IPS DF 19.7 (cell line): Measurements from ENCODE around the gene IL17RC.
"Not testable (repeated sequence)": the region's sequence is repeated elsewhere in the genome, so short reads cannot be mapped to it uniquely, and the experiment has no call there.

Experiments used
- DNase-seq: peaks from one replicate; pipeline ENCODE4 v3.0.0-alpha.2; 2013; ENCODE audit warnings: low read depth, low spot score

Gene IL17RC

DNA sequence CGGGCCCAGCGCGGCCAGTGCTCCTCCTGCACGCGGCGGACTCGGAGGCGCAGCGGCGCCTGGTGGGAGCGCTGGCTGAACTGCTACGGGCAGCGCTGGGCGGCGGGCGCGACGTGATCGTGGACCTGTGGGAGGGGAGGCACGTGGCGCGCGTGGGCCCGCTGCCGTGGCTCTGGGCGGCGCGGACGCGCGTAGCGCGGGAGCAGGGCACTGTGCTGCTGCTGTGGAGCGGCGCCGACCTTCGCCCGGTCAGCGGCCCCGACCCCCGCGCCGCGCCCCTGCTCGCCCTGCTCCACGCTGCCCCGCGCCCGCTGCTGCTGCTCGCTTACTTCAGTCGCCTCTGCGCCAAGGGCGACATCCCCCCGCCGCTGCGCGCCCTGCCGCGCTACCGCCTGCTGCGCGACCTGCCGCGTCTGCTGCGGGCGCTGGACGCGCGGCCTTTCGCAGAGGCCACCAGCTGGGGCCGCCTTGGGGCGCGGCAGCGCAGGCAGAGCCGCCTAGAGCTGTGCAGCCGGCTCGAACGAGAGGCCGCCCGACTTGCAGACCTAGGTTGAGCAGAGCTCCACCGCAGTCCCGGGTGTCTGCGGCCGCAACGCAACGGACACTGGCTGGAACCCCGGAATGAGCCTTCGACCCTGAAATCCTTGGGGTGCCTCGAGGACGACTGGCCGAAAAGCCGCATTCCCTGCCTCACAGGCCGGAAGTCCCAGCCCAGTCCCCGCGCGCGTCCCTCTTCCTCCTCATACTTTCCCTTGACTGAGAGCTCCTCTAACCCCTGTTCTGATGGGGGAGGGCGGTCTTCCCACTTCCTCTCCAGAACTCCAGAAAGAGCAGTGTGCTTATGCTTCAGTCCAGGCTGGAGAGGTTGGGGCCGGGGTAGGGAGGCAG, 1.4 kb upstream of the IL17RC start:
- no peak for DNase-seq

DNA sequence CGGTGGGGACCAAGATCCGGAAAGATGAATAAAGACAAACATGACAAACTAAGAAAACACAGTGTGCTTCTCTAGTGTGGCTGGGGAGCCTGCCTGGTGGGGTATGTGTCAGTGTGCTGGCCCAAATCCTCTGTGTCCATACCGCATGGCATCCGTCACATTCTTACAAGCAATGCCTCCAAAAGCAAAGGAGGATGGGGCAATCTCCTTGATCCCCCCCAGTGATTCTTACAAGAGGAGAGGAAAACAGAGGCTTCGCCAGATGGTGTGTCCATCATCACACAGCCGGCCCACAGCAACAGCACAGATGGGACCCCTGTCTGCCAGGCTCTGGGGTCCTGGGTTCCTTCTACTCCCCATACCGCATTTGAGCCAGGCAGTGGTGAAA, 558 bp upstream of the IL17RC start:
- DNase-seq: no peak

DNA sequence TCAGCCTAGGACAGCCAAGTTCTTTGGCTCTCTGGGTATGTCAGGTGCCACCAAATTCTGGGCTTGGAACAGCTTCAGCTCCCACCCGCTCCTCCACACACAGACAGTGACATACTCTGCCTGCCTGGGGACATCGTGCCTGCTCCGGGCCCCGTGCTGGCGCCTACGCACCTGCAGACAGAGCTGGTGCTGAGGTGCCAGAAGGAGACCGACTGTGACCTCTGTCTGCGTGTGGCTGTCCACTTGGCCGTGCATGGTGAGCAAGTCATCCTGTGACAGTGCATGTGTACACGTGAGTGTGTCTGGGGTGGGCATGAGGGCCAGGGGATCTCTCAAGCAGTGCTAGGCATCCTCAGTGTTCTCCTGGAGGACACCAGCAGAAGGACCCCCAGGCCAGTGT, 922 bp downstream of the IL17RC start:
- no peak for DNase-seq

DNA sequence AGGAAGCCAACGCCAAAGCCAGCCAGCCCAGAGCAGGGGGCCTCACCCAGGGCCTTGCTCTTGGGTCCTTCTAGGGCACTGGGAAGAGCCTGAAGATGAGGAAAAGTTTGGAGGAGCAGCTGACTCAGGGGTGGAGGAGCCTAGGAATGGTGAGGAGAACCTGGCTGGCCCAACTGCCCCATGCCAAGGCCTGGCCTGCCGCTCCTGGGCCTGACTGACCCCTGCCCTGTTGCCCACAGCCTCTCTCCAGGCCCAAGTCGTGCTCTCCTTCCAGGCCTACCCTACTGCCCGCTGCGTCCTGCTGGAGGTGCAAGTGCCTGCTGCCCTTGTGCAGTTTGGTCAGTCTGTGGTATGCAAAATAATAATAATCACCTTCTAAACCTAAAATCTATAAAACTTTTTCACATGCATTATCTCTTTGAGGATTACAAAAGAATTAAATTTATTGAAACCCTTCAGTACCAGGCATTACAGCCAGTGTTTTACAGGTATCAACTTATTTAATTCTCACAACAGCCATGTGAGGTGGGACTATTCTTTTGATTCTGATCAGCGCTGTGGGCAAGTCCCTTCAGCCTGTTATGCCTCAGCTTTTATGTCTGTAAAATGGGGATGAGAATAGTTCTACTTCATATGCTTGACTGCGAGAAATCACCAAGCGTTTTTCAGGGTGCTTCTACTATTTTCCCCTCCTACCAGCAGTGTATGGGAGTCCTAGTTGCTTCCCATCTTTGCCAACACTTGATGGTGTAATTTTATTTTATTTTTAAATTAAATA, 1.6 kb downstream of the IL17RC start:
- DNase-seq: no peak

DNA sequence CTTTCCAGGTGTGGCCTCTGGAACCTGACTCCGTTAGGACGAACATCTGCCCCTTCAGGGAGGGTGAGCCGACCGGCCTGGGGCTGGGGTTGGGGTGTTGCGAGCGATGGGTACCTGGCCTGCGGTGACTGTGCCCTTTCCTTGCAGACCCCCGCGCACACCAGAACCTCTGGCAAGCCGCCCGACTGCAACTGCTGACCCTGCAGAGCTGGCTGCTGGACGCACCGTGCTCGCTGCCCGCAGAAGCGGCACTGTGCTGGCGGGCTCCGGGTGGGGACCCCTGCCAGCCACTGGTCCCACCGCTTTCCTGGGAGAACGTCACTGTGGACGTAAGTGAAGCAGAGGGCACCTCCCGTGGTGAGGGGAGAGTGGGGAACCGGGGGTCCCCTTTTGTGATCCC, 11.3 kb downstream of the IL17RC start:
- no peak for DNase-seq

DNA sequence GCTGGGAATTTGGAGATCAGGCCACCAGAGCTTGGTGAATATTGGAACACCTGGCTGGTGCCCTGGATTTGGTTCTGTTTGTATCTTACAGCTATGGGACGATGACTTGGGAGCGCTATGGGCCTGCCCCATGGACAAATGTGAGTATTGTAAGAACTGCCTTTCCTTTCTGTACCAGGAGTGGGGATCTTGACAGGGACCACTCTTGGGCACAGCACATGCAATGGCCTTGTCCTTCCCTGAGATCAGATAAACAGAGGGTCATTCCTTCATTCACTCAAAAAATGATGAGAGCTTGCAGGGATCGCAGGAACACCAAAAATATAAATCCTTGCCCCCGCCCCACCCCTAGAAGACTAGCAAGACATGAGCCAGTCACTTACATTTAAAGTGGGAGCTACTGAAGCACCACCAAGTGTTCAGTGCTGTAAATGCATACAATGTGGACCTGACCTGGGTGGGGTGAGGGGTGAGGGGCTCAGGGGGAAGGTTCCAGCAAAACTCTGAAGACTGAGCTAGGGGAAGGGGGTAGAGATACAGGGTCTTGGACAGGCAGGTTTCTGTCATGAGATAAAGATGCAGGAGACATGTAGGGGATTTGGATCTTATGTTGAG, 14.0 kb downstream of the IL17RC start:
- no peak for DNase-seq

DNA sequence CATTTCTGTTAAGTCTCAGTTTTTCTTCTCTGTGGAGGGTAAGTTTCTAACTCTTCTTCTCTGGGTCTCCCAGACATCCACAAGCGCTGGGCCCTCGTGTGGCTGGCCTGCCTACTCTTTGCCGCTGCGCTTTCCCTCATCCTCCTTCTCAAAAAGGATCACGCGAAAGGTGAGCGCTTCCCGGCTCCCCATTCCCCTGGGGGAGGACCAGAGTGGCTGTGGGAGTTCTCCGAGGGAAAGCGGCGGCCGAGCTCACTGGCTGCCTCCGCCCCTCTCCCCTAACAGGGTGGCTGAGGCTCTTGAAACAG, 15.6 kb downstream of the IL17RC start:
- DNase-seq: no peak

DNA sequence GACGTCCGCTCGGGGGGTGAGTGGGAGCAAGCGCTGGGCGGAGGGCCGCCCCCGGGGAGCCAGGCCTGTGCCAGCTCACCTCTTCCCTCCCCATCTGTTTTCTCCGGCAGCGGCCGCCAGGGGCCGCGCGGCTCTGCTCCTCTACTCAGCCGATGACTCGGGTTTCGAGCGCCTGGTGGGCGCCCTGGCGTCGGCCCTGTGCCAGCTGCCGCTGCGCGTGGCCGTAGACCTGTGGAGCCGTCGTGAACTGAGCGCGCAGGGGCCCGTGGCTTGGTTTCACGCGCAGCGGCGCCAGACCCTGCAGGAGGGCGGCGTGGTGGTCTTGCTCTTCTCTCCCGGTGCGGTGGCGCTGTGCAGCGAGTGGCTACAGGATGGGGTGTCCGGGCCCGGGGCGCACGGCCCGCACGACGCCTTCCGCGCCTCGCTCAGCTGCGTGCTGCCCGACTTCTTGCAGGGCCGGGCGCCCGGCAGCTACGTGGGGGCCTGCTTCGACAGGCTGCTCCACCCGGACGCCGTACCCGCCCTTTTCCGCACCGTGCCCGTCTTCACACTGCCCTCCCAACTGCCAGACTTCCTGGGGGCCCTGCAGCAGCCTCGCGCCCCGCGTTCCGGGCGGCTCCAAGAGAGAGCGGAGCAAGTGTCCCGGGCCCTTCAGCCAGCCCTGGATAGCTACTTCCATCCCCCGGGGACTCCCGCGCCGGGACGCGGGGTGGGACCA, 16.1 kb downstream of the IL17RC start:
- DNase-seq: no peak

DNA sequence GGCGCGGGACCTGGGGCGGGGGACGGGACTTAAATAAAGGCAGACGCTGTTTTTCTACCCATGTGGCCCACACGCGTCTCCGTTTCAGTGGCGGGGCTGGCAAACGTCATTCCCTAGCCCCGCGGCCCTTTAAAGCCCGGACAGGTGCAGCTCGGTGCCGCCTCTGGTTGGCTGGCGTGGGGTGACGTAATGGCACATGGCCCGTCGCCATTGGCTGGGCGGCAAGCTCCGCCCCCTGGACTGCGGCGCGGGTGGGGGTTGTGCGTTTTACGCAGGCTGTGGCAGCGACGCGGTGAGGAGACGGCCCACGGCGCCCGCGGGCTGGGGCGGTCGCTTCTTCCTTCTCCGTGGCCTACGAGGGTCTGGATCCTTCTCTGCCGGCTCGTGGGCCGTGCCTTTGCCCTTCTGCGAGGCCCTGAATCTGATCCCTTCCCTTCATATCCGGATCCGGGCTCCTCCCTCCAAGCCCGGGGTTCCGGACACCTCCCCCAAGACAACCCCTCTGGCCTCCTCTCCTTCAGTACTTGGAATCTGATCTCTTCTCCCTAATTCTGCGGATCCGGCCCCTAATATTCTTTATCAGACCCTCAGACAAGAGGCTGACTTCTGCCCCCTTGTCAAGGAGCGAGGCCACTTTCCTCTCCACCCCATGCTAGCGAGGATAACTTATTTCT, 16.8 kb downstream of the IL17RC start, which contains the start of gene CRELD1:
Gene CRELD1 (plus strand): TSS at position 274 of the 674 bp plus-strand sequence. CDS start 605 bp downstream, outside the sequence.
- no peak for DNase-seq

DNA sequence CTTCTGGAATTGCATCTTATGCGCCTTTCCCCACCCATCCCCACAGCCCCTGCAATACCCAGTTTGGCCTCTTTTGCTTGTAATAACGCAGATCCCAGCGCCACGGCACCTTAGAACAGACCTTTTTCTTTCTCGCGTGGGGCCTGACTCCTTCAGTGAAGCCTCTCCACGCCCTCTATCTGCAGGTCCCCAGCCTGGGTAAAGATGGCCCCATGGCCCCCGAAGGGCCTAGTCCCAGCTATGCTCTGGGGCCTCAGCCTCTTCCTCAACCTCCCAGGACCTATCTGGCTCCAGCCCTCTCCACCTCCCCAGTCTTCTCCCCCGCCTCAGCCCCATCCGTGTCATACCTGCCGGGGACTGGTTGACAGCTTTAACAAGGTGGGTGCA, 17.3 kb downstream of the IL17RC start:
- no peak for DNase-seq

DNA sequence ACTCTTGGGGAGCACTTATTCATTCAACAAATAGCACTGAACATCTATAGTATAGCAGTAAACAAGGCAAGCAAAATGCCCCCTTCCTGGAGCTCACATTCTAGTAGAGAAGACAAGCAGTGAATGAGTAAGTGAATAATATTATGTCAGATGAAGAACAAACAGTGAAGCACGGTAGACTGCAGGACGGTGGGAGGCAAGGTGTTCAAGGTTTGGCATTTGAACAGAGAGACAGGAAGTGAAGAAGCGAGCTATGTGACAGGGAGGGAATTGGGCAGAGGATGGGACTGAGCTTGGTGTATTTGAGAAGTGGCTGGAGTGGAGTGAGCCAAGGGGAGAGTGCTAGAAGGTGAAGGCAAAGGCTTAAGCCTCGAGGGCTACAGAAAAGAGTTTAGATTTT, 18.1 kb downstream of the IL17RC start:
- DNase-seq: no peak

DNA sequence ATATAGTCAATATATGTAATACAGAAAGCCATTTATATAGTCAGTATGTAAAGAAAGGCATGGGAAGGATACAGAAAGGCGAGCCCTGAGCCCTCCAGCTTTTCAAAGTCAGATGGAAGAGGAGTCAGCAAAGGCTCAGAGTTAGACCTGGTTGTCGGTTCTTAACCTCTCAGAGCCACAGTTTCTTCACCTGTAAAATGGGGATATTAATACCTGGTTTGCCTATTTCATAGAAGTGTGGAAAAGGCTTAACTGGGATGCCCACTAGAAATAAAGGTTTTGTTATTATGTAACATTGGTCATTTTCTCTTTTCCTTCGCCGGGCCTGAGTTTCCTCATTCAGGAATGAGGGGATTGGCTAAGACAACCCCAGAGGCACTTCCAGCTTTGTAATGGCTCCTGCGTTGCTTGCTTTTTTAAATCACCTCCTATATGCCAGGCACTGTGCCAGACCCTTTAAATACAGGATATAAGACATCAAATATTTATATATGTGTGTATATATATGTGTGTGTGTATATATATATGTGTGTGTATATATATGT, 19.1 kb downstream of the IL17RC start:
- DNase-seq: no peak

DNA sequence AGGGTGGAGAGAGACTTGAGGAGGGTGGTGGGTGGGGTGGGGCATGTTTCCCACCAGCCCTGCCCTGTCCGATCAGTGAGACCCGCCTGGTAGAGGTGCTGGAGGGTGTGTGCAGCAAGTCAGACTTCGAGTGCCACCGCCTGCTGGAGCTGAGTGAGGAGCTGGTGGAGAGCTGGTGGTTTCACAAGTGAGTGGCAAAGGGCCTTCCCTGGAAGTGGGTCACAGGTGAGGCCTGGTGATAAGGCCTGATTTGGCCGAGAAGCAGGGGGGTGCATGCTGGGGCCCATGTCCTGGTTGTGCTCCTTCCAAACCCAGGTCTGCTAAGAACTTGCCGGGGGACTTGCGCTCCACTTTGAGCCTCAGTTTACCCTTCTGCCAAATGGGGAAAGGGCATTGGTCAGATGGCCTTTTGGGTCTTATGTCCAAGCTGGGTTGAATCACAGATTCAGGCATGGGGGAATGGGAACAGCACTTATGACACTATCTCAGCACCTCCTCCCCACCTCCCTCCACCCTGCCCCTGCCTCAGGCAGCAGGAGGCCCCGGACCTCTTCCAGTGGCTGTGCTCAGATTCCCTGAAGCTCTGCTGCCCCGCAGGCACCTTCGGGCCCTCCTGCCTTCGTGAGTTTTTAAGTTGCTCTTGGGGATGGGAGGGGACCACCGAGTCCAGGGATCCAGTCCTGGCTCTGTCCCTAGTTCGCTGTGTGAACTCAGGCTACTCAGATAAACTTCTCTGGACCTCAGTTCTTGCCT, 20.8 kb downstream of the IL17RC start:
- DNase-seq: no peak

DNA sequence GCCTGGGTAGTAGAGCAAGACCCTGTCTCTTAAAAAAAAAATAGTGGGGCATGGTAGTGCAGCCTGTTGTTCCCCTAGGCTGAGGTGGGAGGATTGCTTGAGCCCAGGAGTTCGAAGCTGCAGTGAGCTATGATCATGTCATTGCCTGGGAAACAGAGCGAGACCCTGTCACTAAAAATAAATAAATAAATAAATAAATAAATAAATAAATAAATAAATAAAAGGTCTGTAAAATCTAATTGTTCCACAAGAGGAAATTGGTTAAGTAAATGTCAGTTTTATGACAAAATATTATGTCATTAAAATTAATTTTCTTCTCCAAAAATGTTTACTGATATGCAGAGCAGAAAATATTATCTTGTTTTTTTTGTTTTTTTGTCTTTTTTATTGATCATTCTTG, 22.1 kb downstream of the IL17RC start:
- no peak for DNase-seq

DNA sequence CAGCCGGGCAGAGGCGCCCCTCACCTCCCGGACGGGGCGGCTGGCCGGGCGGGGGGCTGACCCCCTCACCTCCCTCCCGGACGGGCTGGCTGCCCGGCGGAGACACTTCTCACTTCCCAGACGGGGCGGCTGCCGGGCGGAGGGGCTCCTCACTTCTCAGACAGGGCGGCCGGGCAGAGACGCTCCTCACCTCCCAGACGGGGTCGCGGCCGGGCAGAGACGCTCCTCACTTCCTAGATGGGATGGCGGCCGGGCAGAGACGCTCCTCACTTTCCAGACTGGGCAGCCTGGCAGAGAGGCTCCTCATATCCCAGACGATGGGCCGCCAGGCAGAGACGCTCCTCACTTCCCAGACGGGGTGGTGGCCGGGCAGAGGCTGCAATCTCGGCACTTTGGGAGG, 23.0 kb downstream of the IL17RC start:
- not testable (repeated sequence) for DNase-seq

DNA sequence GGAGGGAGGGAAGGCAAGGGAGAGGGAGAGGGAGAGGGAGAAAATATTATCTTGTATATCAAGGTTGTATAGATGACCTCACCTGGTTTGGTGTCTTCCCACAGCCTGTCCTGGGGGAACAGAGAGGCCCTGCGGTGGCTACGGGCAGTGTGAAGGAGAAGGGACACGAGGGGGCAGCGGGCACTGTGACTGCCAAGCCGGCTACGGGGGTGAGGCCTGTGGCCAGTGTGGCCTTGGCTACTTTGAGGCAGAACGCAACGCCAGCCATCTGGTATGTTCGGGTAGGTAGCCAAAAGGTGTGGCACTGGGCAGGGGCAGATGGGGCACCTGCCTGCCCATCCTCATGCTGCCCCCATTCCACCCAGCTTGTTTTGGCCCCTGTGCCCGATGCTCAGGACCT, 23.8 kb downstream of the IL17RC start:
- DNase-seq: no peak

DNA sequence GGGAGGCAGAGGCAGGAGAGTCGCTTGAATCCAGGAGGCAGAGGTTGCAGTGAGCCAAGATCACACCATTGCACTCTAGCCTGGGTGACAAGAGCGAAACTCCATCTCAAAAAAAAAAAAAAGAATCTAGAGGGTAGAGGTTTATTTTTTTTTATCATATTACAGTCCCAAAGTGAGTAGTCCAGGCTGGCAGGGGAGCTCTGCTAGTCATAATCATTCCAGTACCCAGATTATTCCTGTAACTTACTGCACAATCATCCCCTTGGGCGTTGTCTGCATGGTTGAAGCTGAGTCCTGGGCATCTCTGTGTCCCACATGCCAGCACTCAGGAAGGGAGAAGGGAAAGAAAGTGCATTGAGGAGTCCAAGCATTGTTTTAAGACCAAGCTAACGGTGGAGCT, 25.3 kb downstream of the IL17RC start:
- no peak for DNase-seq

DNA sequence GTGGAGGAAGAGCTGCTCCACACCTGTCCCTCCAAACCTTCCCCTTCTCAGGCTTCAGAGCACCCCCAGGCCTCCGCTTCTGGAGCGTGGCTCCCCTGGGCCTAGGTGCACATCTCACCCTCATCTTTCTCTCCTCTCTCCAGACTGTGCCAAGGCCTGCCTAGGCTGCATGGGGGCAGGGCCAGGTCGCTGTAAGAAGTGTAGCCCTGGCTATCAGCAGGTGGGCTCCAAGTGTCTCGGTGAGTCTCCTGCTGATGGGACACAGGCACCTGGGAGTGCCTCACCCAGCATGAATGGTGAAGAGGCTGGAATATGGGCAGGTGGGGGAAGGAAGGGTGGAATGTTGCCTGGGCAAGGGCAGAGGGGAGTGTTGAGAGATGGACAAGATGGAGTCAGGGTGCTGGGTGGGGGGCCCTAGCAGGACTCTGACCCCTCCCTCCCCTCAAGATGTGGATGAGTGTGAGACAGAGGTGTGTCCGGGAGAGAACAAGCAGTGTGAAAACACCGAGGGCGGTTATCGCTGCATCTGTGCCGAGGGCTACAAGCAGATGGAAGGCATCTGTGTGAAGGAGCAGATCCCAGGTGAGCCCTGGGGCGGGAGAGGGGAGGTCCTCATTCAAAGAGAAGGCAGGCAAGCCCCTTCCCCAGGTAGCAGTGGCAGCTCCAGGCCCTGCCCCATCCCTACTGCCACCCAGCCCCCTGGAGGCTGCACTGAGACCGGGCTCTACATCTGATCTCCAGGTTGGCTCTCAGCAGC, 26.2 kb downstream of the IL17RC start:
- no peak for DNase-seq

DNA sequence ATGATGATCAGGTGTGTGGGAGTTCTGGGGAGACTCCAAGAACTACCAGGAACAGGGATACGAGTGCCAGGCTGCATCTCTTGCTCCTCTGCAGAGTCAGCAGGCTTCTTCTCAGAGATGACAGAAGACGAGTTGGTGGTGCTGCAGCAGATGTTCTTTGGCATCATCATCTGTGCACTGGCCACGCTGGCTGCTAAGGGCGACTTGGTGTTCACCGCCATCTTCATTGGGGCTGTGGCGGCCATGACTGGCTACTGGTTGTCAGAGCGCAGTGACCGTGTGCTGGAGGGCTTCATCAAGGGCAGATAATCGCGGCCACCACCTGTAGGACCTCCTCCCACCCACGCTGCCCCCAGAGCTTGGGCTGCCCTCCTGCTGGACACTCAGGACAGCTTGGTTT, 27.4 kb downstream of the IL17RC start:
- no peak for DNase-seq

DNA sequence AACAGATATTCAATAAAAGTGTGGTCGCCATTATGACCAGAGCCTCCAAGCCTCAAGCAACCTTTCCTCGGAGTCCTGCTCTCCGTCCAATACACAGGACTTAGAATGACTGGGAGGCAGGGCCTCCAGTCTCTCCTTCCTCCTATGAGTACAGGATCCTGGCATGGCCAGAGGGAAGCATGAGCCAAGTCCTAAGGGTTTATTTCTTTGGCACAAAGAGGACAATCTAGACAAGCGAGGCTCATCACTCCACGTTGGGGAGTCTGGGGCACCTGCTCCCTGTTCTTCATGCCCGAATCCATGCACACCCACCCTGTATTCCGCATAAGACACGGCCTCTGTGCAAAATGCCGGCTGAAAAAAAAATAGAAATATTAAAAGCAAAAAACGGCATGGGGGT, 28.5 kb downstream of the IL17RC start:
- no peak for DNase-seq
